ENCODE measurements around the gene MAN1A1.

Gene MAN1A1

DNA sequence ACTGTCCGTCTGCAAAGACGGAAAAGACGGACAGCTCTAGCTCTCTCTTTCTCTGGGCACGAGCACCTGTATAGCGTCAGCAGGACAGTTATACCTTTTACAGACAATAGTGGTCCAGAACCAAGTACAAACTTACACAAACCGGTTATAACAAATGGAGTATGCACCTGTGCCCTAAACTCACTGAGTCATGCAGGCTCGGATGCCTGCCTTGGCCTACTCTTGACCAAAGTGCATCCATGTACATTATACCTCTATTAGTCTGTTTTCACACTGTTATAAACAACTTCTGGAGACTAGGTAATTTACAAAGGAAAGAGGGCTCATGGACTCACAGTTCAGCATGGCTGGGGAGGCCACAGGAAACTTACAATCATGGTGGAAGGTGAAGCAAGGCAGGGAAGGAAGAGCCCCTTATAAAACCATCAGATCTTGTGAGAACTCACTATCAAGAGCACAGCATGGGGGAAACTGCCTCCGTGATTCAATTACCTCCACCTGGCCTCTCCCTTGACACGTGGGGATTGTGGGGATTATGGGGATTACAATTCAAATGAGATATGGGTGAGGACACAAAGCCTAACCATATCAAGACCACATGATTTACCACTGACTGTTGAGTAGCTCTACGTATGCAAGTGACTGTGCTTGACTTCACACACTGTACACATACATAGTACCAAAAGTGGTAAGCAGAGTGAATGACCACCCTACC is 23.1 kb downstream of the MAN1A1 start:
- H4K20me1 ChIP-seq (ENCODE audit: insufficient read depth, low read length): peaks cover 9% of the 10 kb centered on the region
- no peak overlapping the region for H2AFZ ChIP-seq (ENCODE audit: low read length)
- H3K4me3 ChIP-seq (ENCODE audit: low read length): no peak overlapping the region
- H3K4me2 ChIP-seq (ENCODE audit: low read depth, low read length): no peak overlapping the region
- peaks cover 98% of the 10 kb centered on the region for H3K79me2 ChIP-seq (ENCODE audit: low read length)
- peaks cover 33% of the 10 kb centered on the region for H3K4me1 ChIP-seq (ENCODE audit: low read length)
- H3K9me2 ChIP-seq (replicated peaks; ENCODE audit: insufficient read depth, low read length): no peaks in the 10 kb centered on the region
- H3K27ac ChIP-seq (ENCODE audit: low read length): no peak overlapping the region
- 0 out of 2 replicates have a peak, but pooled peaks cover 3% of the 10 kb centered on the region for H3K36me3 ChIP-seq (replicated peaks; ENCODE audit: insufficient read depth, low read length)
- H3F3A ChIP-seq (ENCODE audit: insufficient read depth, low read length): 0 out of 2 replicates have a peak, but pooled peaks cover 3% of the 10 kb centered on the region
- no peaks in the 10 kb centered on the region for H3K27me3 ChIP-seq (replicated peaks; ENCODE audit: insufficient read depth, low read length)
- no peaks in the 10 kb centered on the region for H3K9me3 ChIP-seq (replicated peaks; ENCODE audit: insufficient read depth, low read length)
- no peak for DNase-seq
- no peak overlapping the region for H3K9ac ChIP-seq (ENCODE audit: low read length)
- TF ChIP-seq EZH2 (optimal IDR thresholded peaks at IDR 0.05; ENCODE audit: low read depth, low read length) (no peak), EZH2phosphoT487 (IDR thresholded peaks at IDR 0.05; ENCODE audit: low read length) (no peak)
- TF ChIP-seq, protein P1, sequence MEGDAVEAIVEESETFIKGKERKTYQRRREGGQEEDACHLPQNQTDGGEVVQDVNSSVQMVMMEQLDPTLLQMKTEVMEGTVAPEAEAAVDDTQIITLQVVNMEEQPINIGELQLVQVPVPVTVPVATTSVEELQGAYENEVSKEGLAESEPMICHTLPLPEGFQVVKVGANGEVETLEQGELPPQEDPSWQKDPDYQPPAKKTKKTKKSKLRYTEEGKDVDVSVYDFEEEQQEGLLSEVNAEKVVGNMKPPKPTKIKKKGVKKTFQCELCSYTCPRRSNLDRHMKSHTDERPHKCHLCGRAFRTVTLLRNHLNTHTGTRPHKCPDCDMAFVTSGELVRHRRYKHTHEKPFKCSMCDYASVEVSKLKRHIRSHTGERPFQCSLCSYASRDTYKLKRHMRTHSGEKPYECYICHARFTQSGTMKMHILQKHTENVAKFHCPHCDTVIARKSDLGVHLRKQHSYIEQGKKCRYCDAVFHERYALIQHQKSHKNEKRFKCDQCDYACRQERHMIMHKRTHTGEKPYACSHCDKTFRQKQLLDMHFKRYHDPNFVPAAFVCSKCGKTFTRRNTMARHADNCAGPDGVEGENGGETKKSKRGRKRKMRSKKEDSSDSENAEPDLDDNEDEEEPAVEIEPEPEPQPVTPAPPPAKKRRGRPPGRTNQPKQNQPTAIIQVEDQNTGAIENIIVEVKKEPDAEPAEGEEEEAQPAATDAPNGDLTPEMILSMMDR (IDR thresholded peaks at IDR 0.05; ENCODE audit: low read length): no peak

DNA sequence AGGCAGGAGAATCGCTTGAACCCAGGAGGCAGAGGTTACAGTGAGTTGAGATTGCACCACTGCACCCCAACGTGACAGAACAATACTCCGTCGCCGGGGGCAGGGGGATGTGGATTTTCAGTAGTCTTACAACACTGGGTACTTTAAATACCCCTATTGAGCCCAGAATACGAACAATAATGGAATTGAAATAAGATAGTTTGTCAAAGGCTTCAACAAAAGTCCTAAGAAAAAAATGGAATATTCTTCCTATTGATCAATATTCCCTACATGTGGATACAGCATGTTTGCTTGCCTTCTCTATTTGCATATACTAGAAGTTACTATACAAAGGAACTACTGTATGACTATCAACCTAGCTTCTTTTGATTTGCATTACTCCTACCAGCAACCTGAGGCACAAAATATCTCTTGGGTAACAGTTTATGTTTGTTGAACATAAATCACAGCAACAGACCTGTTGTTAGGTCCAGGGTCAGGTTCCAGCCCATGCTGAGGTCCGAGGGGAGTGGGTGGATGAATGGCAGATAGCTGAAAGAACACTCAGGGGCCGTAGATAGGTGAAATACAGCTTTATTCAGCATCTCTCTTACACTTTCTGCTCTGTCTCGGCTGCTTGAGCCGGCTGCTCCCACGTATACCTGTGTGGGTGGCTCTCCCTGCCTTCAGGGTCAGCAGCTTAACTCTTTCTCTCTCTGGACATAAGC is 23.8 kb downstream of the MAN1A1 start:
- Histone ChIP-seq H3K36me3 (replicated peaks; ENCODE audit: insufficient read depth, low read length) (0 out of 2 replicates have a peak, but pooled peaks cover 3% of the 10 kb centered on the region), H3K9me2 (replicated peaks; ENCODE audit: insufficient read depth, low read length) (no peaks in the 10 kb centered on the region), H3K27me3 (replicated peaks; ENCODE audit: insufficient read depth, low read length) (no peaks in the 10 kb centered on the region), H3K4me2 (ENCODE audit: low read depth, low read length) (no peak overlapping the region), H3K9ac (ENCODE audit: low read length) (no peak overlapping the region), H4K20me1 (ENCODE audit: insufficient read depth, low read length) (peaks cover 7% of the 10 kb centered on the region), H3K4me1 (ENCODE audit: low read length) (peaks cover 31% of the 10 kb centered on the region), H2AFZ (ENCODE audit: low read length) (no peak overlapping the region), H3F3A (ENCODE audit: insufficient read depth, low read length) (no peaks in the 10 kb centered on the region), H3K27ac (ENCODE audit: low read length) (no peak overlapping the region), H3K4me3 (ENCODE audit: low read length) (no peak overlapping the region), H3K79me2 (ENCODE audit: low read length) (peaks cover 100% of the 10 kb centered on the region), H3K9me3 (replicated peaks; ENCODE audit: insufficient read depth, low read length) (no peaks in the 10 kb centered on the region)
- DNase-seq: no peak
- TF ChIP-seq, protein P1 (IDR thresholded peaks at IDR 0.05; ENCODE audit: low read length): no peak
- no peak for TF ChIP-seq EZH2phosphoT487 (IDR thresholded peaks at IDR 0.05; ENCODE audit: low read length)
- TF ChIP-seq EZH2 (optimal IDR thresholded peaks at IDR 0.05; ENCODE audit: low read depth, low read length): no peak

DNA sequence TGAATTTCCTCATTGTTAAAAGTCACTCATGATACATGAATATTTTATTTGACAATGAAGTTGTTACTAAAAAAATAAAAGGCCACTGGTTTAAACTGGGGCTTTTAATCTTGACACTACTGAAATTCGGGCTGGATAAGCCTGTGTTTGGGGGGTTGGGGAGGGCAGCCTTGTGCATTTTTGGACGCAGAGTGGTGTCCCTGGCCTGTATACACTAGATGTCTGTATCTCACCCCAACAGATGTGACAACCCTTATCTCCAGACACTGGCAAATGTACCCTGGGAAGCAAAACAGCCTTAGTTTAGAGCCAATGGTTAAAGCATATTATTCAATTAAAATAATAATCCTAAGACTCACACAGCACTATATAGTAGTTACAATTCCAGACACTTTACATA is 24.8 kb downstream of the MAN1A1 start:
- no peak overlapping the region for H3K27ac ChIP-seq (ENCODE audit: low read length)
- TF ChIP-seq, protein P1 (IDR thresholded peaks at IDR 0.05; ENCODE audit: low read length): no peak
- TF ChIP-seq EZH2 (optimal IDR thresholded peaks at IDR 0.05; ENCODE audit: low read depth, low read length) (no peak), EZH2phosphoT487 (IDR thresholded peaks at IDR 0.05; ENCODE audit: low read length) (no peak)
- no peaks in the 10 kb centered on the region for H3K9me2 ChIP-seq (replicated peaks; ENCODE audit: insufficient read depth, low read length)
- H3K79me2 ChIP-seq (ENCODE audit: low read length): peaks cover 100% of the 10 kb centered on the region
- no peaks in the 10 kb centered on the region for H3F3A ChIP-seq (ENCODE audit: insufficient read depth, low read length)
- H3K4me2 ChIP-seq (ENCODE audit: low read depth, low read length): no peak overlapping the region
- H3K36me3 ChIP-seq (replicated peaks; ENCODE audit: insufficient read depth, low read length): 0 out of 2 replicates have a peak, but pooled peaks cover 3% of the 10 kb centered on the region
- no peaks in the 10 kb centered on the region for H3K9me3 ChIP-seq (replicated peaks; ENCODE audit: insufficient read depth, low read length)
- H4K20me1 ChIP-seq (ENCODE audit: insufficient read depth, low read length): peaks cover 6% of the 10 kb centered on the region; the same call in 1 of the 2 replicates
- H3K9ac ChIP-seq (ENCODE audit: low read length): no peak overlapping the region
- DNase-seq: no peak
- H3K27me3 ChIP-seq (replicated peaks; ENCODE audit: insufficient read depth, low read length): no peaks in the 10 kb centered on the region
- H3K4me1 ChIP-seq (ENCODE audit: low read length): peaks cover 22% of the 10 kb centered on the region
- no peak overlapping the region for H2AFZ ChIP-seq (ENCODE audit: low read length)
- H3K4me3 ChIP-seq (ENCODE audit: low read length): no peak overlapping the region

Data from MM.1S (cell line).